AG04450 (cell line): ENCODE data around the gene SH3PXD2B. TPM values are rescaled to one million over a fixed set of nuclear protein-coding genes. Genes with fewer than 3 reads are reported as not detected.

ENCODE experiments used
- CTCF ChIA-PET: fragments of 300-600, 350-600 bp; formaldehyde crosslinking; extraction: SDS; loops from one replicate; lab custom pipeline; 2022; ENCODE audit warnings: antibody characterized with exemption, inconsistent platforms; lab: Charles Lee
- POLR2A ChIA-PET: fragments of 350-600 bp; formaldehyde crosslinking; extraction: SDS; loops from one replicate; lab custom pipeline; 2021; ENCODE audit warnings: antibody characterized with exemption, inconsistent platforms; lab: Yijun Ruan, JAX
- DNase-seq: peaks from one replicate; pipeline ENCODE4 v3.0.0-alpha.2; 2011; ENCODE audit warnings: low read depth, low spot score
- H3K27ac ChIP-seq: one replicate; pipeline ENCODE4 v1.5.1; 2012; ENCODE audit warnings: low read depth, low read length, control low read depth
- H3K27me3 ChIP-seq: one replicate; pipeline ENCODE4 v1.6.0; 2012; ENCODE audit warnings: low read length; ENCODE audit not compliant: control insufficient read depth, insufficient read depth
- H3K4me3 ChIP-seq: 2 replicates; pipeline ENCODE4 v1.5.1; 2011; ENCODE audit warnings: mild to moderate bottlenecking, low read depth, low read length, control low read depth
- H3K9me3 ChIP-seq: 2 replicates; pipeline ENCODE4 v1.5.1; 2012; ENCODE audit warnings: low read length; ENCODE audit not compliant: control insufficient read depth, insufficient read depth
- CTCF ChIP-seq: IDR thresholded peaks from 2 replicates; pipeline ENCODE4 v1.5.1; 2011; ENCODE audit warnings: low read depth, low read length, control low read depth, inconsistent platforms
- polyA plus RNA-seq: library from polyadenylated mRNA; depleted of rRNA; stranded (reverse); fragments of >200 nt; gene quantifications from 2 replicates; pipeline ENCODE4 v1.2.3, GENCODE V29; 2011

Gene SH3PXD2B
- polyA plus RNA-seq, 1 experiment = 39.1 TPM

DNA sequence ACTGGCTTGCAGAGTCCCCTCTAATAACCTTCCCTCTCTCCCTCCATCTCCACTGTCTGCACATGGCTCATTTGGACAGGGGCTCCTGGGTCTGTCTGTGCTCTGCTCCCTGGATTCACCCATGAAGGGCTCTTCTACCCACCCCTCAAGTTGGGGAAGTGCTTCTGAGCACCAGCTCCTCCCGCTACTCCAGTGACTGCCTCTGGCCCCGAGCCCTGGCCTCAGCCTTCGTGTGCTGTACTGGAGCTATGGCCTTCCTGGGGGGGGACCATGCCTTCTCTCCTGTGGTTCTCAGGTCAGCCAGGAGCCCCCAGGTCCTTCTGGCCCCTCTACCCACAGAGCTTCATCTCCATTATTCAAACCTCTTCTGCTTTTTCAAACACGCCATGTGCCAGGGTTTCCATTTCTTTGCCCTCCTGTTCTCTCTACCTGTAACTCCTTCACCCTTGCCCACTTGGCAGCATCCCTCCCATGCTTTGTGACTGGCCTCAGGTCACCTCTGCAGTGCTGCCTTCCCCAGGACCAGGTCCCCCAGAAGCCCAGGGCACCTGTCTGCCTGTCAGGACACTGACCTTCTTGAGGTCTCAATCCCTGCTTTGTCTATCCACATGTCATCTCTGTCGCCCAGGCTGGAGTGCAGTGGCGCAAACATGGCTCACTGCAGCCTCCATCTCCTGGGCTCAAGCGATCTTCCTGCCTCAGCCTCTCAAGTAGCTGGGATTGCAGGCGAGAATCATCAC is 9.5 kb downstream of the SH3PXD2B start:
- no peak for TF ChIP-seq CTCF
- no peak for DNase-seq
- CTCF ChIA-PET = interaction anchor here (12.2 kb wide), 1 partner anchor 7 kb away, joined by 83 read pairs; no protein-coding TSS in a partner anchor
- no peak overlapping the region for H3K27ac ChIP-seq
- no peaks in the 10 kb centered on the region; the same call in 1 of the 2 replicates for H3K9me3 ChIP-seq
- H3K4me3 ChIP-seq = no peak overlapping the region
- H3K27me3 ChIP-seq = no peaks in the 10 kb centered on the region
- POLR2A ChIA-PET = interaction anchor here (1.0 kb wide), 1 partner anchor 27 kb away, joined by 3 read pairs; no protein-coding TSS in a partner anchor

- Histone ChIP-seq H3K27me3 (no peaks in the 10 kb centered on the region), H3K9me3 (no peaks in the 10 kb centered on the region; the same call in 1 of the 2 replicates), H3K4me3 (no peak overlapping the region), H3K27ac (peak overlapping the region; percentile 66)
- no peak for TF ChIP-seq CTCF
- no peak for DNase-seq
- ChIA-PET CTCF (interaction anchor here (12.2 kb wide), 1 partner anchor 7 kb away, joined by 83 read pairs; no protein-coding TSS in a partner anchor), POLR2A (interaction anchor here (1.0 kb wide), 1 partner anchor 26 kb away, joined by 3 read pairs; no protein-coding TSS in a partner anchor)
These were observed 10.2 kb downstream of the SH3PXD2B start for GRCh38 chr5:172444110-172444510.

- ChIA-PET POLR2A (interaction anchor here (1.0 kb wide), 1 partner anchor 26 kb away, joined by 3 read pairs; no protein-coding TSS in a partner anchor), CTCF (interaction anchor here (12.2 kb wide), 1 partner anchor 8 kb away, joined by 83 read pairs; no protein-coding TSS in a partner anchor)
- no peaks in the 10 kb centered on the region; the same call in 1 of the 2 replicates for H3K9me3 ChIP-seq
These were observed 10.8 kb downstream of the SH3PXD2B start for GRCh38 chr5:172443441-172444109.

DNA sequence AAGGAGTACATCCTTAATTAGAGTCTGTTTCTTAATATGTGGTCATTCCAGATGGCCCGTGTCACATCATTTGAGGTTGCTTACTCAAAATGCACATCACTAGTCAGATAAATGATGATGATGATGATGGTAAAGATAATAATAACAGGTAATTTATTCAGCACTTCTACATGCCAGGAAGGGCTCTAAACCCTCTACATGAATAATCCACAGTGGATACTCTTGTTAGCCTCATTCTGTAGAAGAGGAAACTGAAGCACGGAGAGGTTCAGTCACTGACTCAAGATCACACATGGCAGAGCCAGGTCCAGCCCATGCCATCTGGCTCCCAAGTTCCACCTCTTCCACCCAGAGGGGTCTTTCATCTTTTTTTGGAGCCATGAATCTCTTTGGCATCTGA is 11.7 kb downstream of the SH3PXD2B start:
- no peaks in the 10 kb centered on the region; the same call in 1 of the 2 replicates for H3K9me3 ChIP-seq
- CTCF ChIA-PET = interaction anchor here (12.2 kb wide), 1 partner anchor 9 kb away, joined by 83 read pairs; no protein-coding TSS in a partner anchor
- POLR2A ChIA-PET = no interaction called here
- TF ChIP-seq CTCF = no peak
- H3K27ac ChIP-seq = peak overlapping the region; percentile 32
- no peaks in the 10 kb centered on the region for H3K27me3 ChIP-seq
- no peak for DNase-seq
- H3K4me3 ChIP-seq = no peak overlapping the region

More at GRCh38 chr5:172443441-172444109, 10.8 kb downstream of the SH3PXD2B start:
- Histone ChIP-seq H3K27me3 (no peaks in the 10 kb centered on the region), H3K27ac (peak overlapping the region; percentile 66), H3K4me3 (no peak overlapping the region)
- peak; percentile 85 for DNase-seq
- no peak for TF ChIP-seq CTCF
